ENCODE results near the gene DYRK4.

Gene DYRK4

DNA sequence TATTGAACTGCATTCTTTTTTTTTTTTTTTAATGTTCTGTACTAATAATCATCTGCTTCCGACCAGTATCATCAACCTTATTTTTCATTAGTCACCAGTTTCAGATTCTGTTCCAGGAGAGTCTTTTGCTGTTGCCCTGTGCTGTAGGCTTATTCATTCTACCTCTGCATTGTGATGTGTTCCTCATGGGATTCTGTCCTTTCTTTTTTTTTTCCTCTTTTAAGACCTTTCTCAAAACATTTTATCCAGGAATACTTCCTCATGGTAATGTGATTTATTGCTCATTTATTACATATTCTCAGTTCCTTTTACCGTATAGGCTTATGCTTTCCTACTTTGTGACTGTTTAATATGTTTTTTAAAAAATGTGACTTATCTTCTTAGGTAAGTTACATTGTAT is 91.7 kb downstream of the DYRK4 start:
- Histone ChIP-seq H3K9me3 (ENCODE audit: insufficient read depth, low read length, severe bottlenecking) (no peaks in the 10 kb centered on the region), H3K27me3 (ENCODE audit: insufficient read depth, low read length, poor library complexity) (no peaks in the 10 kb centered on the region), H2AFZ (ENCODE audit: low read depth, low read length) (no peak overlapping the region), H3K36me3 (ENCODE audit: insufficient read depth, low read length) (peaks cover 51% of the 10 kb centered on the region), H3K9ac (ENCODE audit: low read depth, low read length) (no peak overlapping the region), H3K4me1 (ENCODE audit: insufficient read depth, low read length) (peaks cover 34% of the 10 kb centered on the region), H3K4me2 (ENCODE audit: insufficient read depth, low read length) (no peak overlapping the region), H3K27ac (ENCODE audit: low read length) (no peak overlapping the region), H3K4me3 (ENCODE audit: low read depth in 1 of 2, low read length in 2 of 2) (no peak overlapping the region), H3K79me2 (ENCODE audit: insufficient read depth, low read length) (peaks cover 56% of the 10 kb centered on the region), H4K20me1 (ENCODE audit: insufficient read depth, low read length) (peaks cover 7% of the 10 kb centered on the region; the same call in 1 of the 2 replicates)
- DNase-seq (no peak), ATAC-seq (ENCODE audit: insufficient read depth, low read depth) (no peak)
- TF ChIP-seq, protein P1, sequence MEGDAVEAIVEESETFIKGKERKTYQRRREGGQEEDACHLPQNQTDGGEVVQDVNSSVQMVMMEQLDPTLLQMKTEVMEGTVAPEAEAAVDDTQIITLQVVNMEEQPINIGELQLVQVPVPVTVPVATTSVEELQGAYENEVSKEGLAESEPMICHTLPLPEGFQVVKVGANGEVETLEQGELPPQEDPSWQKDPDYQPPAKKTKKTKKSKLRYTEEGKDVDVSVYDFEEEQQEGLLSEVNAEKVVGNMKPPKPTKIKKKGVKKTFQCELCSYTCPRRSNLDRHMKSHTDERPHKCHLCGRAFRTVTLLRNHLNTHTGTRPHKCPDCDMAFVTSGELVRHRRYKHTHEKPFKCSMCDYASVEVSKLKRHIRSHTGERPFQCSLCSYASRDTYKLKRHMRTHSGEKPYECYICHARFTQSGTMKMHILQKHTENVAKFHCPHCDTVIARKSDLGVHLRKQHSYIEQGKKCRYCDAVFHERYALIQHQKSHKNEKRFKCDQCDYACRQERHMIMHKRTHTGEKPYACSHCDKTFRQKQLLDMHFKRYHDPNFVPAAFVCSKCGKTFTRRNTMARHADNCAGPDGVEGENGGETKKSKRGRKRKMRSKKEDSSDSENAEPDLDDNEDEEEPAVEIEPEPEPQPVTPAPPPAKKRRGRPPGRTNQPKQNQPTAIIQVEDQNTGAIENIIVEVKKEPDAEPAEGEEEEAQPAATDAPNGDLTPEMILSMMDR (IDR thresholded peaks at IDR 0.05; ENCODE audit: borderline replicate concordance, extremely low read depth, low read length, poor library complexity, severe bottlenecking), result no peak
- TF ChIP-seq EZH2 (IDR thresholded peaks at IDR 0.05; ENCODE audit: borderline replicate concordance, low read depth, low read length, severe bottlenecking), result no peak

All from DND-41 (cell line).